Measurements from ENCODE around the gene CLEC18B.
"Not testable (repeated sequence)": the region's sequence is repeated elsewhere in the genome, so short reads cannot be mapped to it uniquely, and the experiment has no call there.

Gene CLEC18B

DNA sequence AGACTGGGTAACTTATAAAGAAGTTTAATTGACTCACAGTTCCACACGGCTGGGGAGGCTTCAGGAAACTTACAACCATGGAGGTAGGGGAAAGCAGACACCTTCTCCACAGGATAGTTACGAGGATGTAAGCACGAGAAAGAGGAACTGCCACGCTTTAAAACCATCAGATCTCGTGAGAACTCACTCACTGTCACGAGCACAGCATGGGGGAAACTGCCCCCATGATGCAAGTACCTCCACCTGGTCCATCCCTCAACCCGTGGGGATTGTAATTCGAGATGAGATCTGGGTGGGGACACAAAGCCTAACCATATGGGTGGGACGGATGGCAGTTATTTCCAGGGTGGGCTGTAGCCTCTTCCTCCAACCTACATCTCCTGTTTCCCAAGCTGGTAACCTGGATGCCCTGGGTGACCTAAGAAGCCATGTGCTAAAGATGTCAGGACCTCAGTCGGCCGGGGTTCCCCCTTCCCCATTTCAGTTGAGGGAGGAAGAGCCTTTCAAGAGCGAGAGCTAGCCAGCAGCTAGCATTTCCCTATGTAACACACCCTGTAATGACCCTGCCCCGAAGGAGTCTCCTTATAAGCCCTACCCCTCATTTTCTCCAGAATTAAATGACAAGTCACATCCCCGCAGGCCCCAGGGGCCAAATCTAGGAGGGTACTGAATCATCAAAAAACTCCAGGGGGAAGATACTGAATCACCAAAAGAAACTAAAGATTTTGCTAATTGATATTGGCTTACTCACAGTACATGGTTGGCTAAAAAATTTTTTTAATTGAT is 16.9 kb downstream of the CLEC18B start:
- not testable (repeated sequence) for H3K4me1 Mint-ChIP-seq (ENCODE audit: low read depth); H3K4me3 Mint-ChIP-seq; H3K27me3 Mint-ChIP-seq; DNase-seq; H3K36me3 Mint-ChIP-seq (ENCODE audit: low read depth); H3K9me3 Mint-ChIP-seq; H3K27ac Mint-ChIP-seq

DNA sequence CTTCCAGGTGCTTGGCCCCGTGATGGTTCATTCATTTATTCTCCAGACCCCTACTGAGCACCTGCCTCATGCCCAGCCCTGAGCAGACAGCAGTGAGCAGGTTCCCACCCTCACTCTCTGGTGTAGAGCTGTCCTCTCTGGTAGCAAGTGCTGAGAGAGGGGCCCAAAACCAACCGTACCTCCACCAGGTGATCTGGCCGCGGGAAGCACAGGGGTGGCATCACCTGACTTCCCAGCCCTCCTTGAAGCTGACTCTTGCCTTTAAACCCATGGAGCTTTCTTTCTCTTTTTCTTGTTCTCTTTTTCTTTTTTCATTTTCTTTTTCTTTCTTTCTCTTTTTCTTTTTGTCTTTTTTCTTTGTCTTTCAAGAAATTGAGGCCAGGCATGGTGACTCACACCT is 21.0 kb downstream of the CLEC18B start:
- DNase-seq; H3K4me1 Mint-ChIP-seq (ENCODE audit: low read depth); H3K36me3 Mint-ChIP-seq (ENCODE audit: low read depth); H3K9me3 Mint-ChIP-seq; H3K27me3 Mint-ChIP-seq; H3K27ac Mint-ChIP-seq; H3K4me3 Mint-ChIP-seq: not testable (repeated sequence)

DNA sequence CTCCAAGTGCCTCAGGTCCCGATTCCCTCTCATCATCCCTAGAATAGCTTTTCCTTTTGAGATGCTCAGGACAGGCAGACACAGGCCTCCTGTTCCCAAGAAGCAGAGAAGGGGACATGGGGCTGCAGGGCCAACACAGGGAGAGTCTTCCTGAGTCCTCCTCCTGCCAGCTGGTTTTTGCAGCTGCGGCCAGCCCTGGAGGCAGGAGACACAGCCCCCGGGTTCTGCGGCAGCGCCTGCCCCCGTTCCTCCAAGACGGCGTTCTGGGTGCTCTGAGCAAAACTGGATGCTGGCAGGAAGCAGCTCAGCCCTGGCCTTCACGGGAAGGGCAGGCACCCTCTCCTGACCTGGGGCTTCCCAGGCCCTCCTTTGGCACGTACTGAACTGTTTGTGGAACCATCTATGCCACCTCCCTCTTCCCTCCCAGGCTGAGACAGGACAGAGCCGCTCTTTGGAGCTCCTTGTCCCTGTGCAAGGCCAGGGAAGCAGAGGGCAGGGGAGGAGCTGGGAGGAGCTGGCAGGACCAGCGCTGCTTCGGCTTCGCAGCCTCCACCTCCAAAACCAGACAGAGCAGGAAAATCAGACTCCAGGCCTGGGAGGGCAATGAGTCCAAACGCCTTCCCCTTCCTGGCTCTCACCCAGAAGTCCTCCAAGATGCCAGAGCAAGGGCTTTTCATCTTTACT is 22.9 kb downstream of the CLEC18B start:
- H3K27me3 Mint-ChIP-seq; H3K9me3 Mint-ChIP-seq; H3K4me3 Mint-ChIP-seq; H3K4me1 Mint-ChIP-seq (ENCODE audit: low read depth); DNase-seq; H3K27ac Mint-ChIP-seq; H3K36me3 Mint-ChIP-seq (ENCODE audit: low read depth): not testable (repeated sequence)

DNA sequence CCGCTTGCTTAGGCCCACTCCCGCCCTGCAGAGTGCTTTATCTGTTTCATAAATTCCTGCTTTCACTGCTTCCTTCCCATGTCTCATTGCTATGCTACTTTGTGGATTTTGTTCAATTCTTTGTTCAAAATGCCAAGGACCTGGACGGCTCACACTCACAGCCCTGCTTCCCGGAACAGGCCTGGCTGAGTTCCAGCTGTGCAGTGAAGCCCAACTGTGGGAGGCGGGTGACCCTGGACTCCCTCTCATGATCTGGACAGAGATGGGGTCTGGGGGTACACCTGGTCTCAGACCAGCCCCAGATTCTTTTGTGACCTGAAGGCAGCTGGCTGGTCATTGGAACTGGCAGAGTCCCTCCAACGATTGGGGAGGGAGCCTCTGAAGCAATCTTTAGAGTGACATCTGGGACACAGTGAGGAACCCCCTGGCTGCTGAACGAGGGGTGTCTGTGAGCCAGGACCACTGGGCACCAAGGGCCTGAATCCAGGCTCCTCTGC is 24.7 kb downstream of the CLEC18B start:
- H3K4me3 Mint-ChIP-seq; H3K4me1 Mint-ChIP-seq (ENCODE audit: low read depth); H3K36me3 Mint-ChIP-seq (ENCODE audit: low read depth); H3K27me3 Mint-ChIP-seq; H3K9me3 Mint-ChIP-seq; DNase-seq; H3K27ac Mint-ChIP-seq: not testable (repeated sequence)

DNA sequence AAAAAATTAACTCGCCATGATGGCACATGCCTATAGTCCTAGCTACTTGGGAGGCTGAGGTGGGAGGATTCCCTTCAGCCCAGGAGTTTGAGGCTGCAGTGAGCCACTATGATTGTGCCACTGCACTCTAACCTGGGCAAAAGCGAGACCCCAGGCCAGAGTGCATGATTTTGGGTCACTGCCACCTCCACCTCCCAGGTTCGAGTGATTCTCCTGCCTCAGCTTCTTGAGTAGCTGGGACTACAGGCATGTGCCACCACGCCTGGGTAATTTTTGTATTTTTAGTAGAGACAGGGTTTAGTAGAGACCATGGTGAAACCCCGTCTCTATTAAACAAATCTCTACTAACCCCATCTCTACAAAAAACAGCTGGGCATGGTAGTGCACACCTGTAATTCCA is 26.7 kb downstream of the CLEC18B start:
- not testable (repeated sequence) for H3K4me1 Mint-ChIP-seq (ENCODE audit: low read depth); H3K27me3 Mint-ChIP-seq; H3K4me3 Mint-ChIP-seq; DNase-seq; H3K9me3 Mint-ChIP-seq; H3K36me3 Mint-ChIP-seq (ENCODE audit: low read depth); H3K27ac Mint-ChIP-seq

DNA sequence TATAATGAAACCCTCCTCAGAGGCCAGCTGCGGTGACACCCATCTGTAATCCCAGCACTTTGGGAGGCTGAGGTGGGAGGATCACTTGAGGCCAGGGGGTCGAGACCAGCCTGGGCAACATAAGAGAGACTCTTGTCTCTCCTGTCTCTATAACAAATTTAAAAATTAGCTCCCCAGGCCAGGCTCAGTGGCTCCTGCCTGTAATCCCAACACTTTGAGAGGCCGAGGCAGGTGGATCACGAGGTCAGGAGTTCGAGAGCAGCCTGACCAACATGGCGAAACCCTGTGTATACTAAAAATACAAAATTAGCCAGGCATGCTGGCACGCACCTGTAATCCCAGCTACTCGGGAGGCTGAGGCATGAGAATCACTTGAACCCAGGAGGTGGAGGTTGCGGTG is 27.1 kb downstream of the CLEC18B start:
- not testable (repeated sequence) for H3K36me3 Mint-ChIP-seq (ENCODE audit: low read depth); H3K9me3 Mint-ChIP-seq; H3K4me1 Mint-ChIP-seq (ENCODE audit: low read depth); DNase-seq; H3K27me3 Mint-ChIP-seq; H3K27ac Mint-ChIP-seq; H3K4me3 Mint-ChIP-seq

DNA sequence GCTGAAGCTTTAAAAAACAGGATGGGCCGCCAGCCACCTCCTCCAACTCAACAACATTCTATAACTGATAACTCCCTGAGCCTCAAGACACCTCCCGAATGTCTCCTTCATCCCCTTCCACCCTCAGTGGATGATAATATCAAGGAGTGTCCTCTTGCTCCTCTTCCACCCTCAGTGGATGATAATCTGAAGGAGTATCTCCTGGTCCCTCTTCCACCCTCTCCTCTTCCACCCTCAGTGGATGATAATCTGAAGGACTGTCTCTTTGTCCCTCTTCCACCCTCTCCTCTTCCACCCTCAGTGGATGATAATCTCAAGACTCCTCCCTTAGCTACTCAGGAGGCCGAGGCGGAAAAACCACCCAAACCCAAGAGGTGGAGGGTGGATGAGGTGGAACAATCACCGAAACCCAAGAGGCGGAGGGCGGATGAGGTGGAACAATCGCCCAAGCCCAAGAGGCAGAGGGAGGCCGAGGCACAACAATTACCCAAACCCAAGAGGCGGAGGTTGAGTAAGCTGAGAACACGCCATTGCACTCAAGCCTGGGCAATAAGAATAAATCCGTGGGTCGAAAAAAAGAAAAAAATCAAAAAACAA is 29.7 kb downstream of the CLEC18B start:
- H3K4me3 Mint-ChIP-seq; H3K4me1 Mint-ChIP-seq (ENCODE audit: low read depth); H3K36me3 Mint-ChIP-seq (ENCODE audit: low read depth); H3K27me3 Mint-ChIP-seq; DNase-seq; H3K9me3 Mint-ChIP-seq; H3K27ac Mint-ChIP-seq: not testable (repeated sequence)

DNA sequence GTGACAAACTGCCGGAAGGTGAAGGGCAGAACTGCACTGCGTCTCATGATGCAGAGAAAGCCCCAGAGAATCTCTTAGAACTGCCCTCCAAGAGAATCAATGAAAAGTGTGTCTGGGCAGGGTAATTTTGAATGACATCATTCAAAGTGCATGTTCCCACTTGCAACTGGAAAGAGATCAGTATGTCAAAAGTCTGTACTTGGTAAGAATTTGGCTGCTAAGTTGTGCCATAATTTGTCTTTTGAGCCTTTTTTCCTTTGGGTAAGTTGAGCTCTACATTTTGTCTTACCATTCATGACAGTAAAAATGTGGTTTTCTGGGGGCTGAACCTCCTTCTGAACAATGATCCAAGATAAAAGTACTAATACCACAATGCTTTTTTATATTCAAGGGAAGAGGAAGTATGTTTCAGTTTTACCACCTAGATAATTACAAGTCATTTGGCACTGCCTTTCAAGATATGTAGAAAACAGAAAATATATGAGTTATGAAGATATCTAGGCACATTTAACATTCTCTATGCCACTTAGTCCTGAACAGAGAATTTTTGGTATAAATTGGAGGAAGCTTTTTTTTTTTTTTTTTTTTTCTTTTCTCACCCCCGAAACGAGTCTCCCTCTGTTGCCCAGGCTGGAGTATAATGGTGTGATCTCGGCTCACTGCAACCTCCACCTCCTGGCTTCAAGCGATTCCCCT is 38.8 kb downstream of the CLEC18B start:
- H3K9me3 Mint-ChIP-seq; H3K4me1 Mint-ChIP-seq (ENCODE audit: low read depth); H3K4me3 Mint-ChIP-seq; DNase-seq; H3K36me3 Mint-ChIP-seq (ENCODE audit: low read depth); H3K27me3 Mint-ChIP-seq: not testable (repeated sequence)
- peak overlapping the region; percentile 59 for H3K27ac Mint-ChIP-seq

DNA sequence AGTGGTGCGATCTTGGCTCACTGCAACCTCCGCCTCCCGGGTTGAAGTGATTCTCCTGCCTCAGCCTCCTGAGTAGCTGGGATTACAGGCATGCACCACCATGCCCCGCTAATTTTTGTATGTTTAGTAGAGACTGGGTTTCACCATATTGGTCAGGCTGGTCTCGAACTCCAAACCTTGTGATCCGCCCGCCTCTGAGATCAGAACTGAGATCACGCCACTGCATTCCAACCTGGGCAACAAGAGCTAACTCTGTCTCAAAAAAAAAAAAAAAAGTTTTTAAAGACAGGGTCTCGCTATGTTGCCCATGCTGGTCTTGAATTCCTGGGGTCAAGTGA is 47.5 kb downstream of the CLEC18B start:
- H3K4me1 Mint-ChIP-seq (ENCODE audit: low read depth); H3K4me3 Mint-ChIP-seq; H3K9me3 Mint-ChIP-seq; H3K36me3 Mint-ChIP-seq (ENCODE audit: low read depth); H3K27ac Mint-ChIP-seq; H3K27me3 Mint-ChIP-seq; DNase-seq: not testable (repeated sequence)

DNA sequence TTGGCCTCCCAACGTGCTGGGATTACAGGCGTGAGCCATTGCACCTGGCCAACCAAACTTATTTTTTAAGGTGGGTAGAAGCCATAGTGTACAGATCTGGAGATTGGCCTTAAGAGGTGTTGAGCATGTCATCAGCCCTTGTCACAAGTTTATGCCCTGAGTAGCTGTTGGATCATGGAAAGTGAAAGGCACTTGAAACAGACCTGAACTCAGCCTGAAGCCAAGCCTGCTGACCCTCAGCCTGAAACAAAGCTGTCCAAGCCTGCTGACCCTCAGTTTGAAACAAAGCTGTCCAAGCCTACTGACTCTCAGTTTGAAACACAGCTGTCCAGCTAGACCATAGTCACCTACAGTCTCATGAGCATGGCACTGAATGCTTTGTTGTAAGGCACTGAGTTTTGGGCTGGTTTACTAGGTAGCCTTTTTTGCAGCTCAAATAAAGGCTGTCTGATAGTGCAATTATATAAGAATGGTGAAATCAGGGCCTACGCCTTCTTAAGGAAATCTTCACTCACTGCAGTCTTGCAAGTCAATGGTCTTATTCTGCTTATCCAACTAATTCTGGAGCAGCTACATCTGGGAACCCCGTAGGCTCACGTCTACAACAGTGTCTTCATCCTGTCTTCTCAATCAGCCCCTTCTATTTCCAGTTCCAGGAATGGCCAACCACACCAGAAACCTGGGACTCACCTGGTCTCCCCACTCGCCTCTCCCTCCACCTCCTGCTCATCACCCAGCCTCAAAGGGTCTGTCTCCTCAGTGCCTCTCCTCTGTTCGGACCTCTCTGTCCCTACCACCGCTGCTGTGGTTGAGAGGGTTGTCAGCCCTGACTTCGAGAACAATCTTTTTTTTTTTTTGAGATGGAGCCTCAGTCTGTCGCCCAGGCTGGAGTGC is 48.1 kb downstream of the CLEC18B start:
- Mint-ChIP-seq H3K36me3 (ENCODE audit: low read depth) (no peaks in the 10 kb centered on the region), H3K27ac (no peak overlapping the region), H3K9me3 (no peaks in the 10 kb centered on the region), H3K4me3 (no peak overlapping the region), H3K27me3 (no peaks in the 10 kb centered on the region), H3K4me1 (ENCODE audit: low read depth) (peaks cover 2% of the 10 kb centered on the region)
- no peak for DNase-seq

DNA sequence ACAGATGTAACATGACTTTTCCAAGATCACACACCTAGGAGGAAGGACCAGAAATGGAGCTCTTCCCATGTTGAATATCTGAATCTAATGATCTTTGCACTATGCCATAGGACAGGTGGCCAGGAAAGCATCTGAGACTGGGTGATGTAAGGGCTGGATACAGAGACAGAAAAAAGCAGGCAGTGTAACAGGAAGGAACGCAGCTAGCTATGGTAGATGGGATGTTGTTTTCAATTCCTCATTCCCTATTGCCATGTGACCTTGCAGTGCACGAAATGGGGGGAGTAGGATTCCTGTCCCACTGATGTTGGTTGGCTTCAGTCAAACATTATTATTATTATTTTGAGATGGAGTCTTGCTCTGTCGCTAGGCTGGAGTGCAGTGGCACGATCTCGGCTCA is 48.9 kb downstream of the CLEC18B start:
- Mint-ChIP-seq H3K36me3 (ENCODE audit: low read depth) (peaks cover 5% of the 10 kb centered on the region), H3K9me3 (no peaks in the 10 kb centered on the region), H3K4me3 (no peak overlapping the region), H3K27ac (no peak overlapping the region), H3K4me1 (ENCODE audit: low read depth) (peaks cover 4% of the 10 kb centered on the region), H3K27me3 (no peaks in the 10 kb centered on the region)
- no peak for DNase-seq

DNA sequence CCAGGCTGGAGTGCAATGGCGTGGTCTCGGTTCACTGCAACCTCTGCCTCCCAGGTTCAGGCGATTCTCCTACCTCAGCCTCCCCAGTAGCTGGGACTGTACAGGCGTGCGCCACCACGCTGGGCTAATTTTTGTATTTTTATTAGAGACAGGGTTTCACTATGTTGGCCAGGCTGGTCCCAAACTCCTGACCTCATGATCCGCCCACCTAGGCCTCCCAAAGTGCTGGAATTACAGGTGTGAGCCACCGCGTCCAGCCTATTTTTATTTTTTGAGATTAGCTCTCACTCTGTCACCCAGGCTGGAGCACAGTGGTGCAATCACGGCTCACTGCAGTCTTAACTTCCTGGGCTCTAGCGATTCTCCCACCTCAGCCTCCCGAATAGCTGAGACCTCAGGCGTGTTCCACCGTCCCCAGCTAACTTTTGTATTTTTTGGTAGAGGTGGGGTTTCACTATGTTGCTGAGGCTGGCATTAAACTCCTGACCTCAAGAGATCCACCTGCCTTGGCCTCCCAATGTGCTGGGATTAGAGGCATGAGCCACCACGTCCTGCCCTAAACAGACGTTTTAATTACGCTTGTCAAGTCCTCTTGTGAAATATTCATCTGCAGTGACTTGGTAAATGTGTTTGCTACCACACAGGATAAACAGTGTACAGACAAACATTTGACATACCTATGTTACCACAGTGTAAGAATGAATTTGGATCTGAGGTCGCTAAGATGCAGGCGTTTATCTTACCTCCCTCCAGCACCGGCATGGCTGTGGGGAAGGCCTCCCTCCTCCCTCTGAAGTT is 50.7 kb downstream of the CLEC18B start:
- peaks cover 14% of the 10 kb centered on the region for H3K4me1 Mint-ChIP-seq (ENCODE audit: low read depth)
- not testable (repeated sequence) for DNase-seq, H3K9me3 Mint-ChIP-seq, H3K4me3 Mint-ChIP-seq, H3K27me3 Mint-ChIP-seq
- H3K36me3 Mint-ChIP-seq (ENCODE audit: low read depth): peaks cover 10% of the 10 kb centered on the region
- H3K27ac Mint-ChIP-seq: peak overlapping the region; percentile 37

DNA sequence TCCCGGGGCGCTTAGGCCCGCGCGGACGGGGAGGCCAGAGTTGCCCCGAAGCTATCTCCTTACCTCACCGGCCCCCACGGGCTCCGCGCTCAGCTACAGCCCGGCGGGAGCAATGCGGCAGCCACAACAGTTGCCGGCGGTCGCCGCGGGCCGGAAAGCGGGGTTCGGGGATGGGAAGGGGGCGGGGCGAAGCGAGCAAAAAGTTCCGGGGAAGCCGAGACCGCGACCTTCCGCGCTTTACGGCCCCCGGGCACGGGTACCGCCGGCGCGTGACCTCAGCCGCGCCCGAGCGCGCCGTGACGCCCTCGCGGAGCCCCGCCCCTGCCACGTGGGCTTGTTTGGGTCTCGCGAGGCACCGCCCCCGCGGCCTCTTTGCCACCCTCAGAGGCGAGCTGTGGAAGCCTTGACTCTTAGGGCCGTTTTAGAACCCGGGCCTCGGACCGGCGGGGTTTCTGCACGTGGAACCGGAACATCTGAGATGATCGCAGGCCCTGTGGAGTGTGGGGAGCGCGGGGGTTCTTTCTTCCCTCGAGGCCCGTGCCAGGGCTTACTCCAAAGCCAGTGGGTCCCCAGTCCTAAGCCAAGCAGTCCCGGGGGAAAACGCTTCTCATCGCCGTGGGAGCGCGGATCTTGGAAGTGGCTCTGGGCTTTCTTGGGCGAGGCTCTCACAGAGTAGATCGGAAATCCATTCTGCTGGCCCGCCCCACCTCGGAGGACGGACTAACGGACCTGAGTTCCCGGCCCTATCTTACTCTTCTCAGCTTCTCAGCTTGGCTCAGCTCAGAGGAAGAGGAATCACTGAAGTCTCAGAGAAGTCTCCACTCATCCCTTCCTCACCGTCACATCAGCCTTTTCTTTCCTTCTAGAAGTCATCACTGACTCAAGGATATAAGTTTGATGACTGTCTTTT is 53.0 kb downstream of the CLEC18B start:
- peak; percentile 100 for DNase-seq
- H3K36me3 Mint-ChIP-seq (ENCODE audit: low read depth): peaks cover 12% of the 10 kb centered on the region
- peaks cover 18% of the 10 kb centered on the region for H3K4me1 Mint-ChIP-seq (ENCODE audit: low read depth)
- peak overlapping the region; percentile 91 for H3K4me3 Mint-ChIP-seq
- not testable (repeated sequence) for H3K9me3 Mint-ChIP-seq, H3K27me3 Mint-ChIP-seq
- H3K27ac Mint-ChIP-seq: peak overlapping the region; percentile 95

Measured in activated T-cell treated with anti-CD3 and anti-CD28 coated beads, Interleukin-2, amount 50 U/mL, for 24 hours (primary cell).